KG1 (cell line): ENCODE measurements around the gene CFAP97.
"Not testable (repeated sequence)": the region's sequence is repeated elsewhere in the genome, so short reads cannot be mapped to it uniquely, and the experiment has no call there.

Experiments used
- DNase-seq: peaks from one replicate; lab custom pipeline; 2025; lab: John Stamatoyannopoulos, UW

Gene CFAP97

DNA sequence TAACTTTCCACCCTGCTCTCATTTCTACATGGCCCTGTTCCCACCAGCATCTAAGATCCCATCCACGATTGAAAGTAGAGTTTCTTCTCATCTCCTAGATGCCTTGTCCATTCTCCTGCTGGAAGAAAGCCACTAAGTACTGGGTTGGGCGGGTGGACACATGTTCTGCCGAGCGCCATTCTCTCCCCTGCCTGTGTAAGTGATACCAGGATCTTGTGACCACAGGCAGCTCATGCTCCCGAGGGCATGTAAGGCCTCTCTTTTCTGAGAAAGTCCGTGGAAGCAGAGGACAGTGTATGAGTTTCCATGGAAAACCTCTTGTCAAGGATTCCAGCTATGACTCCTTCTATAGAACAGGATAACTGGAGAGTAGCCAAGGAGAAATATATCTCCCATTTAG lies 64.1 kb downstream of the CFAP97 start:
- DNase-seq: no peak

DNA sequence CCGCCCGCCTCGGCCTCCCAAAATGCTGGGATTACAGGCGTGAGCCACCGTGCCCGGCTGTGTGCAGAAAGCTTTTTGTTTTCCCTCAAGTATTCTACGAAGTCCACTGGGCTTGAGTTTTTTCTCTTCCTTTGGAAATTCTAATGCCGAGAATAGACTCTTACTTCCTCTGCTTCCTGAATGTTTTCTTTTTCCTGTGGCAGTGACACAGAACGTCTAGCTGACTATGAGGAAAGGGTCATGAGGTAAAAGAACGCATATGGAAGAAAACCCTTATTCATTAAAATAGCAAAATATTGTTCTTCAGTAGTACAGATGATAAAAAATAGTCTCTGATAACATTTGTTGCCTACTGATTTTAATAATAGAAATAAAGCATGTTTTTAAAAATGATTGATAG lies 65.6 kb downstream of the CFAP97 start:
- DNase-seq: no peak

DNA sequence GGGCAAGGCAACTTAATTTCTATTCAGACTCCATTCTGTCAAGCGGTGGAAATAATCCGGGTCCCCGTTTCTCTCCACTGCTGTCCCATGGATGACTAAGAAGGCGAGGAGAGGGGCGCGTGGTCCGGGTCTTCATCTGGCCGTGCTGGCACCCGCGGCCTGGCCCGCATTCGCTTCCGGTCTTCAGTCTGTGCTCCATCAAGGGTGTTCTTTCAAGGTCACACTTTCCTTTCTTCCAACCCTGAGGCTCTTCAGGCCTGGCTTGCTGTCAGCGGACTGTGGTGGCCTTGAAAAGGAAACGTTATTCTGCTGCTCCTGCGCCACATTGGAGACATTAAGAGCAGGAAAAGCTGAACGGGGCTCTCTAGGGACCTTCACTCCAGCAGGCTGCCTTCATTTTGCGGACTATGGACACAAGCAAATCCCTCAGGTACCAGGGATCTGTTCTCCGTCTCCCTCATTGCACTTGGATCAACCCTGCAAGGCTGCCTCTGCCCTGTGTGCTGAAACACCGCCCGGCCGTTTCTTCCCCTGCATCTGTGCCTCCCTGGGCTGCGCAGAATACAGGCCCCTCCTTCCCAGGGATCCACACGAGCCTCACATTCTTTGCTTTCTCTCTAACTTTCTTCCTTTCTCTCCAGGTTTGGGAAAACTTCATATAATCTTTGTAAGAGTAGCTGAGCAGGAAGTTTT lies 66.4 kb downstream of the CFAP97 start:
- no peak for DNase-seq

DNA sequence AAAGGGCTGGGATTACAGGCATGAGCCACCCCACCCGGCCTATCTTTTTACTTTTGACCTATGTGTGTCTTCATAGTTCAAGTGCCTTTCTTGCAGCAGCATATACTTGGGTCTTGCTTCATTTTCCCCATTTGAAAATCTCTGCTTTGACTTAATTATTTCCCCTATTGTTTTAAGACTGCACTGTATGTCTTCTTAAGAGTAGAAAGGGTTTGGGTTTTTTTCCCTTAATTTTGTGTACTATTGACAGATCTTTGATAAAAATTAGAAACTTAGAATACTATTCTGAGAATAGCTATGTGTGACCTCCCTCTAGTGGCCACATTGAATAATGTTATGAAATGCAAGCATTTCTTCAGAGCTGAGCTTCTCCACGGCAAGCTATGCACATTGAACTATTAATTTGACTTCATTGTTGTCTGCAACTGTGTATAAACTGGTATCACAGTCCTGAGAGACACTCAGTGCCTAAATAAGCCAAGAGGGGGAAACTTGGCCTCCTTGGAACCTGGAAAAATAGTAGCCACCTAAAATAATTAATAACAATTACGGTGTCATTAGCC lies 69.4 kb downstream of the CFAP97 start:
- DNase-seq: no peak

DNA sequence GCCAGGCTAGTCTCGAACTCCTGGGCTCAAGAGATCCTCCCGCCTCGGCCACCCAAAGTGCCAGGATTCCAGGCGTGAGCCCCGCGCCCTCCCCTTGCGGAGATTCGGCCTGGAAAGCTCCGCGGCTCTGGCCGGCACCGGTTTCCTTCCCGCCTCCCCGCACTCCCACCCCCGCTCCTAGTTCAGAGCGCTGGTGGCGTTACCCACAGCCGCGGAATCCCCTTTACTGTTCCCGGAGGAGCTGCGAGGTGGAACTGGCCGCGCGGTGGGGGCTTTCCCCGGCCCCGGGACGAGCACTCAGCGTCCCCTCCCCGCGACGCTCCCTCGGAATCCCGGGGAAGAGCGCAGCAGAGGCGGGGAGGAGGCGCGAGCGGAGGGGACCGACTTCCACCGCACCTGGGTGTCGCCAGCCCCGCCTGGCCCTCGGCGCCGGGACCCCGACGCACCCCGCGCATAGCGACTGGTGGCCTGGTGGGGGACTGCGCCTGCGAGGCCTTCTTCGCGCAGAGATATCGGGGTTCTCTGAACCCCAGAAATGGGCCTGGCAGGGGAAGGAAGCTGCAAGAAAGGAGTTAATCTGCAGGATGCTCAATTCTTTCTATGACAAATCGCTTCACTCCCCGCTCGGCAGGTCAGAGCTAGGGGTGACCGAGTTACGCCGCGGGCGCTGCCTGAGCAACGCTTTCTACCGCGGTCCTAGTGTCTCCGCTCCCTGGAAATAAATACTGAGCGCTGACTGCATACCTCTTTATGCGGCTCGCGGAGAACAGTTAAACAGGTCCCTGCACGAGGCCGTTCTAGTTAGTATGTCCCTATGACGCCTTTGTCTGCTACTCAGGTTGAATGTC lies 75.3 kb downstream of the CFAP97 start:
- no peak for DNase-seq

DNA sequence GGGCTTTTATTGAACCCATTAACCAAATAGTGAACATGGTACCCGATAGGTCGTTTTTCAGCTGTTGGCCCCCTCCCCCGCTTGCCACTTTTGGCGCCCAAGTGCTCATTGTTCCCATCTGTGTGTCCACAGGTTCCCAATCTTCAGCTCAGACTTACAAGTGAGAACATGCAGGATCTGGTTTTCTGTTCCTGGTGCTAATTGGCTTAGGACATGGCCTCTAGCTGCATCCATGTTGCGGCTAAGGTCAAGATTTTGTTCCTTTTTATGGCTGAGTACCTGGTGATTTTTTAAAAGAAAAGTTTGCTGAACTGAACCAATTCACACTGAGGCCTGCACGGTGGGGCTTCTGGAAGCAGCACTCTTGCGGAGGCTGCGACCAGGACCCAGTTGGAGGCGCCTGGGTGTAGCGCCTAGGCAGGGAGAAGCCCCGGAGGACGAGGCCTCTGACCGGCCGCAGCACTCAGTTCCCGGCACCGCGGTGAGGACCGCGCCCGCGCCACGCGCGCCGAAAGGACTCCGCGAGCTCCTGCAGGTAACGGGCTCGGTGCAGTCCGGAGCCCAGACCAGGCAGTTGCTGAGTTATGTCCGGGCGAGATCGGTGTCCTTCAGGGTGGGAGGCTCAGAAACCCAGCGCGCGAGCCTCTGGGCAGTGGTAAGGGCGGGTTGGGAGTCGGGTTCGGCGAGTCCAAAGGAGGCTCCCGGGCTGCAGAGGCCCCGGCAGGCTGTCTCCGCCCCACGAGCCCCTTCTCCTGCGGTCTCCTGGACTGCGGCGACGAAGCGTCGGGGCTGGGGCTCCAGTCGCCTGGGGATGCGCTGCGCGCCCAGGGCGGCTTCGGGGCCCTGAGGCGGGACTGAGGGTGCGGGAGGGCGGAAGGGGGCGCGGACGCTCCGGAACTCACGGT lies 76.5 kb downstream of the CFAP97 start:
- DNase-seq: no peak

DNA sequence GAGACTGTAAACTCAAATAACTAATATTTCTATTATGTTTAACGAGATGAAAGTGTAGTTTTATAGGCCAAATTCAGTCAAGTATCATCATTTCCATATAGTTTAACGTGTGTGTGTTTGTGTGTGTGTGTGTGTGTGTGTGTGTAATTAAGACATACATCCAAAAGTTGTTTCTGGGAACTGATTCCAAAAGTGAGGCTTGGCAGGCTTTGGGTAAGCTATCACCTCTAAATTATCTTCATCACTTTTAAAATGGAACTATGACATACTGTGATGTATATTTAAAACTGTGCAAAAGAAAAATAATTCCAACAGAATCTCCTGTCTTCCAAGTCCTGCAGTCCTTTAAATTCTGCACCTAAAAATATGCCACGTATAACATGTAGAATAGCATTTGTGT lies 79.8 kb downstream of the CFAP97 start:
- DNase-seq: no peak

DNA sequence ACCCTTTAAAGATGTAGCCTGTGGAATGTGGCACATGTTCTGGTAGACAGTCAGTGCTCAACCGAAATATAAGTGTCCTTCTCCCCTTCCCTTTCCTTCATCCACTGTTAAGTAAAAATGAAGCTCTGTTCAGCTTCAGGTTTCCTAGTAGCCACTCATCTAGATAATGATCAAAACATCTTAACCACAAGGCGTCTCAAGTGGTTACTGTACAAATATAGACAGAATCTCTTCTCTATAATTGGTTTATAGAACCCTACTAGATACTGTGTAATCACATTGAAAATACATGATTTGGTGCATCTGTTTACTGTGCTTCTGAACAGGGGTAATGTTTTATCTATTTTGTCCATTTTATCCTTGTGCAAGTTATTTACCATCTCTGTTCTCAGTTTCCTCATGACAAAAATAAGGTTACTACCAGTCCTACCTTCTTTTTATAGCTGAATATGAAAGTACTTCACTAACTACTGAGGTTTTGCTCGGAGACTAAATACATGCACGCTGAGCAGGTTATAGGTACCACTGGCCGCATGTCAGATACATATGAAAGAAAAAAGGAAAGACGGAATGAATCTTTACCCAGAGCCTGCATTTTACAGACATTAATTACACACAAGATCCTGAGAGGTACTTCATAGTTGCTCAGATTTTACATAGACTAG lies 81.0 kb downstream of the CFAP97 start:
- no peak for DNase-seq

DNA sequence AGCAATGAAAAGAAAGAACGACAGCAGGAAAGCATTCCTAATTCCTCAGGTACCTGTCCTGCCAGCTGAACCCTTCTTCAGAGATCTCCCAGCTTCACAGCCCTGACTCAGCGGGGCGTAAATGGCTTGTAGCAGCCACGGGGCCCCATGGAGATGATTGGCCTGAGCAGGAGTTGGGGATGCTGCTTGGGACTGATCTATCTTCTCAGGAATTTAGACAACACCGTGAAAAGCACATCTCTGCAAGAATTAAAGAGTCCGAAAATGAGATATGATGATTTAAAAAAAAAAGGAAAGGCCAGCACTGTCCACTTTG lies 83.2 kb downstream of the CFAP97 start:
- no peak for DNase-seq

DNA sequence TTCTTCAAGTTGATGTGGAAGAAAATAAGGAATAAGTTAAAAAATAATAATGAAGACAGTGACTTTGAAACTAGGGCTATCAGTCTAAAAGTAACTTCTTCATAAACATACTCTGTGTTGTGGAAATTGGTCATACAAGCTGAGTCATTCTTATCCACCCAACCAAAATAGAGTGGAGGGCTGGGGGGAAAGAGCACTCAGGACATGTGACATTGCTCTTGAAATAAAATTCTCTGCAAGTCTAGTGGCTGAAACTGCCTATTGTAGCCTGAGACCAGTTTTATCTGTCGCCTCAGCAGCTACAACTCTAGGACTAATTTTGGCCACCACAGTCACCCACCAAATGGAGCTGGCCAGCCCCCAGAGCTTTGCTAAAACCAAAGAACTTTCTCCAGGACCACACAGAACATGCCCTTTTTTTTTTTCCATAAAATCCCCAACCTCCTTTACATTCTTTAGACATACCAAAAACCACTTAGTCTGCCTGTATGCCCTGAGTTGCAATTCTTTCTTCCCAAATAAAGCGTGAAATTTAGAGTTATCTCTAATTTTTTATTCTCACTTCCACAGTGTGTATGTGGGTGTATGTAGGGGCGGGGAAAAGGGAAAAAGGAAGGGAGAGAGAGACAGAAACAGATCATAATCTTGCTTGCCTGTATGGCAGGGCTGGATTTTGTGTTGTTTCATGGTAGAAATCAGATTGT lies 83.7 kb downstream of the CFAP97 start:
- DNase-seq: no peak

DNA sequence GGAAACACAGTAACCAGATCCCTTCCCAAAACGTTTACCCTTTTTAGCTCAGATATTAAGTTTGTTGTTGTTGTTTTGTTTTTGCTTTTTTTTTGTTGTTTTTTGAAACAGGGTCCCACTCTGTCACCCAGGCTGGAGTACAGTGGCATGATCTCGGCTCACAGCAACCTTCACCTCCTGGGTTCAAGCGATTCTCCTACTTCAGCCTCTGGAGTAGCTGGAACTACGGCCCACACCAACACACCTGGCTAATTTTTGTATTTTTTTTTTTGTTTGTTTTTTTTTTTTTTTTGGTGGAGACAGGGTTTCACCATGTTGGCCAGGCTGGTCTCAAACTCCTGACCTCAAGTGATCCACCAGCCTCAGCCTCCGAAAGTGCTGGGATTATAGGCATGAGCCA lies 84.3 kb downstream of the CFAP97 start:
- DNase-seq: not testable (repeated sequence)

DNA sequence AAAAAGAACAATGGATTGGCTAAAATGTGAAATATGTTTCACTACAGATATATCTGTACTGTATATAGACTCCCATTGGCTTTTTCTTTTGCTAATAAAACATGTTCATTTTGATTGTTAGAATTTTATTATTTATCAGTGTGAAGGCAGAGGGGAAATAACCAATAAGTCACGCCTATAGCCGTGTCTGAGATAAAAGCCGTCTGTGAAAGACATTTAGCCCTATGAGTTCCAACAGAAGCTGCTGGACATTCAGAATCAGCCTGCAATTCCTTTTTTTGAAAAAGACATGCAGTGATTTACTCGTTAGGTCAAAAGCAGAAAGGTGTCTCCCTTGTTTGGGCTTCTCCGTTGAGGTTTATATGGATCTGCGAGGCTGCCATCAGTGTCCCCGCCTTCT lies 84.9 kb downstream of the CFAP97 start:
- DNase-seq: no peak

DNA sequence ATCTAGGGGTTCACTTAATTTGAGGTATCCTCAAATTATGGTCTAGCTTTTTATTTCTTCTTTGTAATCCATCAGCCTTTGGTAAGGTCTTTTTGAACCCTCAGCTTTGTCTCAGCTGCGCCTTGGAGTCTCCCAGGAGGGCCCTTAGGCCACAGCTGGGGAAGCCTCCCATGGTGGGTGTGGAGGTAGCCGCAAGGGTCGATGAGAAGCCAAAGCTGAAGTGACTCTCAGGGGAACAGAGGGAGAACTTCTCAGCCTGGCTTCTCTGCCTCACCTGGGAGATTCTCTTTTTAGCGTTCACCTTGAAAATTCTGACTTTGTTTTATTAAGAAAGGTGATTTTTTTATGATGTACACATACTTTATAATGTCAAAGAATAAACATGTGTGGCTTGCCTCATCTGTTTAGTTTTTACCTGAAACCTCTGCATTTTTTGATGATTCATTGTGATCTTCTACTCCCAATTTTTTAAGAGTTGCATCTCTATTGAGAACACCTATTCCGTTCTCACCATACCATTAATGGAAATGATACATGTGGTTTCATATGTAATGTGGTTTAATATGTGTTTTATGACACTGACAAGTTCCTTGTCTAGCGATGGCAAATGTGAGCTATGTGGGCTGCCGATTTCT lies 86.4 kb downstream of the CFAP97 start:
- no peak for DNase-seq

DNA sequence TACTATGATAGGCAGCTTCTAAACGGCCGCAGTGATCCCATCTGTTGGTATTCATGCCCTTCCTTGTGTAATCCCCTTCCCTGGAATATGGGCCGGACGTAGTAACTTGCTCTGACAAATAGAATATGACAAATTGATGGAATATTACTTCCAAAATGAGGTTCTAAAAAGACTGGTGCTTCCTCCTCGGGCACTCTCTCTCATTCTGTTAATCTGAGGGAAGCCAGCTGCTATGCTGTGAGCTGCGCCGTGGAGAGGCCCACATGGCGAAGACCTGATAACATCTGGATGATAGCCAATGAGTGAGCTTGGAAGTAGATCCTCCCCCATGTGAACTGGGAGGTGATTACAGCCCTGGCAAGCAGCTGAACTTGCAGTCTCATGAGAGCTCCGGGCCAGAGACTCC lies 88.0 kb downstream of the CFAP97 start:
- no peak for DNase-seq

DNA sequence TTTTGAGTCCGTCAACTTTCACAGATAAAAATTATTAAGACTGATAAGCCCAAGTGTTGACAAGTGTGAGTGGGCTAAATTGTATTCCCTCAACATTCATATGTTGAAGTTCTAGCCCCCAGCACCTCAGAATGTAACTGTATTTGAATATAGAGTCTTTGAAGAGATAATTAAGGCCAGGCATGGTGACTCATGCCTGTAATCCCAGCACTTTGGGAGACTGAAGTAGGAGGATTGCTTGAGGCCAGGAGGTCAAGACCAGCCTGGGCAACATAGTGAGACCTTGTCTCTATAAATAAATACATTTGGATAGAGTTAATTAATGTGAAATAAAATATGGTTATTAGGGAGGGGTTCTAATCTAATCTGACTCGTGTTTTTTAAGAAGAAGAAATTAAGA lies 90.5 kb downstream of the CFAP97 start:
- no peak for DNase-seq

DNA sequence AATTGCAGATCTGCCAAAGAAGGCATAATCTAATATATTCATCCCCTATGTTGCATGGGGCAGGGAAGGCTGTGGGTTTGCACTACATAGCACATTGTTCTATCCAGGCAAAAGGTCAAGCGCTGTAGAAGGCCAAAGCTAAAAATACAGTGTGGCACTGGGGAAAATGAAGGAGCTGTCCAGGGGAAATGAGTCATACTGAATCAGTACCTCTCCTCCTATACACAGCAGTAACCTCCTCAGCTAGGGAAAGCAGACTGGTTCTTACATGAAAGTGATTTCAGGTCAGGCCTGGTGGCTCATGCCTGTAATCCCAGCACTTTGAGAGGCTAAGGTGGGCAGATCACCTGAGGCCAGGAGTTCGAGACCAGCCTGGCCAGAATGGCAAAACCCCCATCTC lies 91.7 kb downstream of the CFAP97 start:
- DNase-seq: no peak

DNA sequence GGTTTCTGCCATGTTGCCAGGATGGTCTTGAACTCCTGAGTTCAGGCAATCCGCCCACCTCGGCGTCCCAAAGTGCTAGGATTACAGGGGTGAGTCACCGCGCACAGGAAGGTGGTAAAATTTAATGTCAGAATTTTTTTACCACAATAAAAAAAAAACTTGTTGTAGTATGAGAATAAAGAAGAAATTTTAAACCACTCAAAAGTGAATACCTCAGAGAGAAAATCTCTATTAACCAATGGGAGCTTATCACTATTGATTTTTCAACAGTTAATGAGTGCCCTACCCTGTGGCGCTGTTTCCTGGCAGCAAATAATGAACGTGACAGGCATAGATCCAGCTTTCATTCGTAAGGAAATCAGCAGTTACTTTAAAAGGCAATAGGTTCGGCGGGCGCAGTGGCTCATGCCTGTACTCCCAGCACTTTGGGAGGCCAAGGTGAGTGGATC lies 93.4 kb downstream of the CFAP97 start:
- no peak for DNase-seq

DNA sequence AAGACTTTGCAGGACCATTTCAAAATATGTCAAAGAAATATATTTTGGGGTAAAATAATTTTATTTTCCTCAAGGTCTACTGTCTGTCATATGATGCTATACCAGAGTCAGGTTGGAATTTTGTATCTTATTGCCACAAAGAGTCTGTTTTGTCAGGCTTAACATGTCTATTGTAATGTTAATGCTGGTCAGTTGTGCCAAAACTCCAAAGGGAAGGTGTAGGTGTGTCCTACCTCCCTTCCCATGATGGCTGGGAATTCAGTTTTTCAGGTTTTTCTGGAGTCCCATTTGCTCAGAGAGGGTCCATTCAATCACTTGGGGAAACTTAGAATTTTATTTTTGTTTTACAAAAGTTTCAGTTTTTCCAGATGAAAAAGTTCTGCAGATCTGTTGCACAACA lies 94.1 kb downstream of the CFAP97 start:
- no peak for DNase-seq
